Testis (tissue), 2 donors: Measurements from ENCODE around the gene ZBTB7C.

ENCODE experiments used
- CTCF ChIP-seq, 3 experiments: fragments of 450-650 bp in 2 of 3; fragments of 200-600 bp in 1 of 3; sonication (generic) in 1 of 3; IDR thresholded peaks; one replicate each; pipeline ENCODE4 v1.5.1; 2016 to 2019; ENCODE audit warnings: antibody characterized with exemption in 3 of 3, mild to moderate bottlenecking in 2 of 3, moderate library complexity in 1 of 3
- POLR2A ChIP-seq: fragments of 450-650 bp; IDR thresholded peaks from one replicate; pipeline ENCODE4 v1.6.1; 2017; ENCODE audit warnings: antibody characterized with exemption, mild to moderate bottlenecking, moderate library complexity

- TF ChIP-seq CTCF (IDR thresholded peaks at IDR 0.05): no peak
- TF ChIP-seq POLR2A: no peak
These were observed 41.6 kb downstream of the ZBTB7C start for GRCh38 chr18:48367557-48367956.
